SU-DHL-6 (cell line): Measurements from ENCODE around the gene PSME4.

ENCODE experiments used
- CTCF ChIP-seq: fragments of 200-600 bp; sonication (generic); IDR thresholded peaks from one replicate; pipeline ENCODE4 v1.5.1; 2017; ENCODE audit warnings: antibody characterized with exemption, mild to moderate bottlenecking, low read length, moderate library complexity; ENCODE audit not compliant: insufficient read depth, poor library complexity, severe bottlenecking
- EZH2phosphoT487 ChIP-seq: fragments of 200-600 bp; sonication (generic), shearing (Covaris generic); conservative IDR thresholded peaks from 2 replicates; pipeline ENCODE4 v1.6.1; 2018; ENCODE audit warnings: mild to moderate bottlenecking, antibody characterized with exemption, low read length, moderate library complexity, mixed read lengths

DNA sequence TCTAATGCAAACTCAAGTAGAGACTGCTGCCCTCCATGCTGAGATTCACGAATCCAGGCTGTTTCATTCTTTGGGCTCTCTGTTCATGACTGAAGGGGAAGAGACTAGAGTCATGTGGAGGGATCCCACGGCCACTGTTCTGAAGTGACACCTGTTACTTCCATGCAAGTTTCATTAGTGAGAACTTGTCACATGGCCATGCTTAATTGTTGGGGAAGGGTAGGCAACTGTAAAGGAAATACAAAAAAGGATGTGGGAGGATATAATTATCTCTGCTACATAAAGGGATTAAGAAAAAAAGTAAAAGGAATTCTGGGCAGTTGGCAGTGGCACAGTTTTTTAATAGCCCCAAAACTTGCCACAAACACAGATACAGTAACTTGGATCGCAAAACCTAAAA lies 28.0 kb upstream of the PSME4 start:
- TF ChIP-seq CTCF, result no peak
- TF ChIP-seq EZH2phosphoT487, result no peak
